ENCODE measurements around the gene REM2. TPM values are rescaled to one million over a fixed set of nuclear protein-coding genes. Genes with fewer than 3 reads are reported as not detected.

Gene REM2
- total RNA-seq, 4 donors from 2014 or later, result 0.34 to 1.5 TPM; not detected in 2

DNA sequence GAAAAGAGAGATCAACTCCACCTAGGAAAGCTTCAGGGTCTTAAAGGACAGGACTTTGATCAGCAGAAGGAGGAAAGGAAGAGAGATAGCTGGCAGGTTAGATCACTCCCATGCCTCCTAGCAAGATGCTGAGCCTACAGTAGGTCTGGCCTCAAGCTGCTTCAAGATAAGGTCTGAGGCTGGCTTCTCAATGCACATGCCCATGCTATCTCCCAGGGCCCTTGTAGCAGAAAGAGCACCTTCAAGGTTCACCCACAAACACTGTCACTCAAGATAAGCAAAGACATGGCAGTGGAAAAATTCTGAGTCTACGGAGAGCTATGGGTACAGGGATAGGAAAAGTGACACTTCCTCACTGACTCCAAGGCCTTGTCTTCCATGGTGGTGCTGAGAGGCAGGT lies 14.3 kb downstream of the REM2 start:
- TF ChIP-seq, protein P1, sequence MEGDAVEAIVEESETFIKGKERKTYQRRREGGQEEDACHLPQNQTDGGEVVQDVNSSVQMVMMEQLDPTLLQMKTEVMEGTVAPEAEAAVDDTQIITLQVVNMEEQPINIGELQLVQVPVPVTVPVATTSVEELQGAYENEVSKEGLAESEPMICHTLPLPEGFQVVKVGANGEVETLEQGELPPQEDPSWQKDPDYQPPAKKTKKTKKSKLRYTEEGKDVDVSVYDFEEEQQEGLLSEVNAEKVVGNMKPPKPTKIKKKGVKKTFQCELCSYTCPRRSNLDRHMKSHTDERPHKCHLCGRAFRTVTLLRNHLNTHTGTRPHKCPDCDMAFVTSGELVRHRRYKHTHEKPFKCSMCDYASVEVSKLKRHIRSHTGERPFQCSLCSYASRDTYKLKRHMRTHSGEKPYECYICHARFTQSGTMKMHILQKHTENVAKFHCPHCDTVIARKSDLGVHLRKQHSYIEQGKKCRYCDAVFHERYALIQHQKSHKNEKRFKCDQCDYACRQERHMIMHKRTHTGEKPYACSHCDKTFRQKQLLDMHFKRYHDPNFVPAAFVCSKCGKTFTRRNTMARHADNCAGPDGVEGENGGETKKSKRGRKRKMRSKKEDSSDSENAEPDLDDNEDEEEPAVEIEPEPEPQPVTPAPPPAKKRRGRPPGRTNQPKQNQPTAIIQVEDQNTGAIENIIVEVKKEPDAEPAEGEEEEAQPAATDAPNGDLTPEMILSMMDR (IDR thresholded peaks at IDR 0.05; ENCODE audit: low read depth), result no peak

DNA sequence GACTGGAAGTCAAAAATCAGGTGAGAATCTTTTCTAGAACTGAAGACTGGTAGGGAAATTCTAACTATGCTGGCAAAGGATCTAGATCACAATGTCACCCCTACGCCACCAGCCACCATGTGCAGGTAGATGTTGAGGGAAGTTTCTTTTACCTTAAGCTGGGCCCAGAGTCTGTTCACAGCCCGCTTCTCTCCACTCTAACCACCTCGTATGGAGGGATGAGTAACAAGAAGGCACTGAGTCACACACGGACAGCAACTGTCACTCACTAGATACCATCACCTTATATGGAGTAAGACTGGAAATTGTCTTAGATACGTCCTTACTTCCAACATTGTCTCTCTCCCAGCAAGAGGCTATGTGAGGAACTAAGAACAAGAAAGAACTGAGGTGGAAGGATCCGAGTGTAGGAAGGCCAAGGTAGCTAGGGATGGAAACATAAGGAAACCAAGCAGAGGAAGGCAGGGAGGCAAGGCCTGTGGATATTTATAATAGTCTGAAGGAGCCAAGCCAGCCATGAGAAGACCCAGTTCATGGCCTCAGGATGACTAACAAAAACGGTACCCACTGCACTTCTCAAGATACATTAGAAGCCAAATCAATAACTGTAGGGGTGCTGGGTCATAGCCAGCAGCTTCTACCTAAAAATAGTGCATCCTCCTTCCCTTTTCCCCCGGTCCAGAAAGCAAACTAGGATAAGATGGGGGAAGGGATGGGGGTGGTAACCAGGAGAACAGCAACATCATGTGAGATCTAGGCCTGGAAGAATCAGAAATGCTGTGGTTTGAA lies 15.5 kb downstream of the REM2 start:
- TF ChIP-seq, protein P1 (IDR thresholded peaks at IDR 0.05; ENCODE audit: low read depth), result no peak

DNA sequence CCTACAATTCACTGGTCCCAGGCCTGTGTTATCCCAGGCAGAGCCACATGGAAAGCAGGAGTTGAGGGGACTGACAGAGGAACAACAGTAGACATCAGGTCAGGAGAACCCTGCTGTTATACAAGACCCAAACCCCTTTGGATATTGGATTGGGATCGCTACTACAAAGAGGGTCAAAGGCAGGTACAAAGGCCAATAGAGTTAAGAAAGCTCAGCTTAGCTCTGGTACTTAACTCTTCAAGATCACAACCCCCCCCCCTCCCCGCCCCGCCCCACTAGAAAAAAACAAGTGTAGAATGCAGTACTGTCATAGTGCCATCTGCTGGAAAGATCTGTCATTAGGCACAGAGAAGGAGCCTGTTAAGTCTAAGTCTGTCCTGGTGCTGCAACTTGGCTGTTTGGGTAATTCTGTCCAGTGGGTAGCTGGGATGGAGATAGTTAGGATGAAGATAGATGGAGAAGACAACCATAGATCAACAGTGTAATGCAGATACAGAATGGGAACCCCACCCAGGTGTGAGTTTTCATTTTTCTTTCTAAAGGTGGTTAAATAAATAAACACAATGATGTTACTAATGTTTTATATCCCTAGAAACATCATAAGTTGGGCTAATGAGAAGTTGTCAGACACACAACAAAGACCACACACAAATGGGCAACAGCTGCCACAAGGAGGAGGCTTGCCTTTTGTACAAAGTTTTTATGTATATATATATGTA lies 17.2 kb downstream of the REM2 start:
- TF ChIP-seq, protein P1 (IDR thresholded peaks at IDR 0.05; ENCODE audit: low read depth), result no peak

DNA sequence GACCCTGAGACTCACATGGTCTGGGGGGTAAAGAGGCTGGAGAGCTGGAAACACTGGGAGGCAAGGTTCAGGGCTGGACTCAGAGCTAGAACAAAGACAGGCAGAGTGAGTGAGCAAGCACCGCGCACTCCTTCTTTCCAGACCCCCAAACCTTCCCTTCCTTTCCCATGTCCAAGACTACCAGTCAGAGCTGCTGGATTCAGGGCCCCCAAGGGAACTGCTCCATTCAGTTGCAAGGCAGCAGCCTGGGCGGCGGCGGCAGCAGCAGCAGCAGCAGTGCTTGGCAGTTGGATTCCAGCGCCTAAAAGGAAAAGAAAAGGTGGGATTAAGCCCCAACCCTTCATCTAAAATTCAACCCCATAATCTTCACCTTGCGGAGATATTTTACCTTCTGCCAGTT lies 18.8 kb downstream of the REM2 start:
- TF ChIP-seq, protein P1 (IDR thresholded peaks at IDR 0.05; ENCODE audit: low read depth), result no peak

DNA sequence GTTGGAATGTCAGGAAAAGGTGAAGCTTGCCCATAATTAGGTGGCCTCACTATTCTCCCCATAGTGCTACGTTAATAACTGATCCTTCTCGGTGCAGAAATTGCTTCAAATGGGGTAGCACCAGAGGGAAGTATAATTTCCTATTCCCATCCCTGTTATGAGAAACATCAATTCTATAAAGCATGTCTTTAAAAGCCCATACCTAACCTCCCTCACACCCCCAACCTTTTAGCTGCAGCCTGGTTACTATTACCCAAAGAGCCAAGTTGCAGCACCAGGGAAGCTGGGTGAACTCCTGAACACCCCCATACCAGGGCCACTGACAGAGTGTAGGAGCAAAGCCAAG lies 20.7 kb downstream of the REM2 start:
- TF ChIP-seq, protein P1 (IDR thresholded peaks at IDR 0.05; ENCODE audit: low read depth), result no peak

DNA sequence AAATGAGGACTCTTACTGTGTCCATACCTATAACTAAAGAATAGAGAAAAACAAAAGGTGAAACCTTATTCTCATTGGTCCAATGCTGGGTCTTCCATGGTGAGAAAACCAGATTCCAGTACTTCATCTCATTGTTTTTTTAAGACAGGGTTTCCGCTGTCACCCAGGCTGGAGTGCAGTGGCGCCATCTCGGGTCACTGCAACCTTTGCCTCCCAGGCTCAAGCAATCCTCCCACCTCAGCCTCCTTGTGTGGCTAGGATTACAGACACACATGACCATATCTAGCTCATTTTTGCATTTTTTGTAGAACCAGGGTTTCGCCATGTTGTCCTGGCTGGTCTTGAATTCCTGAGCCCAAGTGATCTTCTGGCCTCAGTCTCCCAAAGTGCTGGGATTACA lies 22.6 kb downstream of the REM2 start:
- TF ChIP-seq, protein P1 (IDR thresholded peaks at IDR 0.05; ENCODE audit: low read depth), result no peak

DNA sequence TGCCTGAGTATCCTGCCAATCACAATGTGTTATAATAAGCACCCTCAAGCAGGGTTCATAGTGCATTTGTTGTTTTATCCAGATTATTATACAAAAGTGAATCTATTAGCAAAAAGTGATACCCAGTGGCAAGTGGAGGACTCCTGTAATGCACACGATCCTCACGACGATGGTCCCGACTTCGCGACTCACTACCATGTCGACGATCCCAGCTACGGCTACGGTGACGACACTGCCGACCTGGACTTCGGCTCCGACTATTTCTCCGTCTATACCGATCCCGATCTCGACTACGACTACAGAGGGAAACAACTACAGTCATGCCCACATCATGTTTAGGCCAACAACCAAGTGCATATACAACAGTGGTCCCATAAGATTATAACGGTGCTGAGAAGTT lies 23.1 kb downstream of the REM2 start:
- TF ChIP-seq, protein P1 (IDR thresholded peaks at IDR 0.05; ENCODE audit: low read depth), result no peak
